ENCODE results near the gene TNNI2. TPM values are rescaled to one million over a fixed set of nuclear protein-coding genes. Genes with fewer than 3 reads are reported as not detected.
A peak's percentile ranks its signal among the peaks of the same experiment; 100 is the strongest.

Gene TNNI2
- total and polyA plus RNA-seq, 10 of the 15 experiments (the other 5 are each of a cell fraction or from before 2014, with no cell fraction given): 0.14 to 0.79 (median 0.37) TPM; not detected in 4

DNA sequence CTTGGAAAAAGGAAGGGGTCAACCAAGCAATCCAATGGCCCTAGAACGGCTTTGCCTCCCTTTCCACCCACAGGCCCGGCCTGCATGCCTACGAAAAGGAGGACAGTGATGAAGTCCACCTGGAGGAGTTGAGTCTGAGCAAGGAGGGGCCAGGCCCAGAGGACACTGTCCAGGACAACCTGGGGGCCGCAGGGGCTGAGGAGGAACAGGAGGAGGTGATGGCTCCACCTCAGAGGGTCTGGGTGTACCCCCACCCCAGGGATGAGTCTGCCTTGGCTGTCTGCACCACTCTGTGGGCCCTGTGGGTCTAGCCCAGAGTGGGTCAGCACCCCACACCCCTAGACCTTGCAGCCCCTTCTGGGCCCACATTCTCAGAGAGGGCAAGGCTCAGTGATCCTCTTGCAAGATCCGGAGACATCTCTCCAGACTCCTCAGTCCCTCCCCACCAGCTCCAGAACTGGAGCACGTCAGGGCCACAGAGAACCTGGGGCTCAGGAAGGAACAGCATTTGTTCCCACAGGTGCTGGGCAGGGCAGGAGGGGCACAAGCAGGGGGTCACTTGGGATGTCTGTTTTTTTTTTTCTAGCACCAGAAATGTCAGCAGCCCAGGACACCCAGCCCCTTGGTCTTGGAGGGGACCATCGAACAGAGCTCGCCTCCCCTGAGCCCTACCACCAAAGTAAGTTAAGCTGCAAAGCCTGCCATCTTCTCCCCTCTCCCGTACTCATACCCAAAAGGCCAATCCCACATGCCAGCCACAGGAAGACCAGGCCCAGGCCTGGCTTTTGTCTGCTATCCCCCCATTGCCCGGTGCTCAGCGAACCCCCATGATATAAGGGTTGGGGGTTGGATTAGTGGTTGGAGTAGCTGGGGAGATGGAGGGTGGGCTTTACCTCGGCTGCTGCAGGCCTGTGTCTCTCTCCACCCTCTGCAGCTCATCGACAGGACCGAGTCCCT lies 44.8 kb downstream of the TNNI2 start:
- no peak overlapping the region for H3K9ac ChIP-seq (ENCODE audit: control insufficient read depth, insufficient read depth, low read length)
- H3K4me3 ChIP-seq: no peak overlapping the region
- SMC1A ChIA-PET (ENCODE audit: uncharacterized antibody, unreplicated experiment): interaction anchor here (2.0 kb wide), 1 partner anchor 28 kb away, joined by 6 read pairs; no protein-coding TSS in a partner anchor
- no peaks in the 10 kb centered on the region; the same call in 1 of the 2 replicates for H3K4me1 ChIP-seq (ENCODE audit: control insufficient read depth, insufficient read depth, low read length)
- H3K4me2 ChIP-seq (ENCODE audit: control insufficient read depth, insufficient read depth): no peak overlapping the region
- no peak overlapping the region for H2AFZ ChIP-seq (ENCODE audit: control insufficient read depth, low read depth, low read length)
- in situ Hi-C loops (cut with MboI) (loop anchor here (5.0 kb wide), 1 partner anchor 34 kb away; the partner anchor contains the start of gene TNNT3), intact Hi-C loops (cut with micrococcal nuclease; ENCODE audit: unreplicated experiment) (loop anchor here (2.0 kb wide), 1 partner anchor 267 kb away; no protein-coding TSS in a partner anchor)
- H3K27ac ChIP-seq (ENCODE audit: control insufficient read depth, insufficient read depth): no peak overlapping the region
- peaks cover 31 to 54% of the 10 kb centered on the region in 2 experiments for H3K36me3 ChIP-seq (ENCODE audit: control insufficient read depth in 2 of 2, insufficient read depth in 2 of 2, low read length in 1 of 2)
- H3K79me2 ChIP-seq (ENCODE audit: control insufficient read depth, insufficient read depth, low read length): no peaks in the 10 kb centered on the region; the same call in 1 of the 2 replicates
- H3K9me3 ChIP-seq (replicated peaks; ENCODE audit: control insufficient read depth, insufficient read depth, low read length): no peaks in the 10 kb centered on the region
- POLR2A ChIA-PET: no interaction called here
- CTCF ChIA-PET: interaction anchor here (0.6 to 1.5 kb wide), 7 partner anchors 12 to 268 kb away, joined by 3 to 8 read pairs (median 5); no protein-coding TSS in a partner anchor
- 91% methylated on average over 14 of the region's 14 CpGs for WGBS (ENCODE audit: insufficient coverage, insufficient replicate concordance, low lambda C conversion rate, missing lambda C conversion rate)
- no peaks in the 10 kb centered on the region for H3K27me3 ChIP-seq (replicated peaks in 1 of 2; ENCODE audit: control insufficient read depth in 2 of 2, insufficient read depth in 2 of 2, low read length in 1 of 2)
- RAD21 ChIA-PET (ENCODE audit: unreplicated experiment): interaction anchor here (1.2 to 2.0 kb wide), 3 partner anchors 33 to 47 kb away, joined by 4 to 10 read pairs (median 8); partner anchors contain the start of gene TNNI2
- peak; percentile 9; the same call in 1 of the 2 replicates for TF ChIP-seq POLR2A (IDR thresholded peaks at IDR 0.05; ENCODE audit: low read depth, low read length)
- TF ChIP-seq KDM1A (IDR thresholded peaks at IDR 0.05; ENCODE audit: borderline replicate concordance): no peak
- H4K20me1 ChIP-seq (ENCODE audit: control insufficient read depth, insufficient read depth): peaks cover 5% of the 10 kb centered on the region; the same call in 1 of the 2 replicates
- ATAC-seq (no peak), DNase-seq (ENCODE audit: low read depth, low spot score) (no peak), FAIRE-seq (no peak)
- BruUV-seq (replicated peaks): no TSS peak

DNA sequence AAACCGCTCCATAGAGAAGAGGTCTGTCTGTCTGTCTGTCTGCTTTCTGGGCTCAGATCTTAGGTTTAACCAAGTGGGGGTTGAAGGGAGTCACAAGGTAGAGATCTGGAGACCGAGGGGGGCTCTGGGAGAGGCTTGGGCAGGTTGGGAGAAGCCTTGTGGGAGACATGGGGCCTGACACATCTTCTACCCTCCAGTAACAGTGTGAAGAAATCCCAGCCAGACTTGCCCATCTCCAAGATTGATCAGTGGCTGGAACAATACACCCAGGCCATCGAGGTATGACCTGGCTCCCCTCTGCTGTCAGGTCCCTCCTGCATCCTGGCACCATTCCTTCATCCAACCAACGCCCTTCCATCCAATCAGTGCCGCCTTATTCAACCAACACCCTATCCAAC lies 45.5 kb downstream of the TNNI2 start:
- ChIA-PET CTCF (interaction anchor here (0.6 kb wide), 1 partner anchor 115 kb away, joined by 3 read pairs; no protein-coding TSS in a partner anchor), SMC1A (ENCODE audit: uncharacterized antibody, unreplicated experiment) (no interaction called here), POLR2A (no interaction called here), RAD21 (ENCODE audit: unreplicated experiment) (no interaction called here)
- no peak for ATAC-seq
- 100% methylated on average over 5 of the region's 5 CpGs for WGBS (ENCODE audit: insufficient coverage, insufficient replicate concordance, low lambda C conversion rate, missing lambda C conversion rate)
- H3K4me1 ChIP-seq (ENCODE audit: control insufficient read depth, insufficient read depth, low read length): no peaks in the 10 kb centered on the region; the same call in 1 of the 2 replicates
- in situ Hi-C loops (cut with MboI) (loop anchor here (5.0 kb wide), 1 partner anchor 33 kb away; the partner anchor contains the start of gene TNNT3), intact Hi-C loops (cut with micrococcal nuclease; ENCODE audit: unreplicated experiment) (no loop called here)
- no peaks in the 10 kb centered on the region for H3K27me3 ChIP-seq (replicated peaks in 1 of 2; ENCODE audit: control insufficient read depth in 2 of 2, insufficient read depth in 2 of 2, low read length in 1 of 2)
- DNase-seq (ENCODE audit: low read depth, low spot score): no peak
- H3K4me3 ChIP-seq: no peak overlapping the region
- TF ChIP-seq SREBF2 (IDR thresholded peaks at IDR 0.05; ENCODE audit: low read length): no peak
- no peak for TF ChIP-seq HDGF (IDR thresholded peaks at IDR 0.05)
- TF ChIP-seq ASH2L (IDR thresholded peaks at IDR 0.05; ENCODE audit: borderline replicate concordance, low read depth): no peak
- TF ChIP-seq IRF4 (IDR thresholded peaks at IDR 0.05; ENCODE audit: low read depth, low read length): no peak
- TF ChIP-seq STAT1 (conservative IDR thresholded peaks at IDR 0.05): no peak
- no peak for TF ChIP-seq ZNF622 (IDR thresholded peaks at IDR 0.05)
- no peak for TF ChIP-seq SMAD1 (IDR thresholded peaks at IDR 0.05; ENCODE audit: low read depth, partially characterized antibody)
- TF ChIP-seq, protein P1, sequence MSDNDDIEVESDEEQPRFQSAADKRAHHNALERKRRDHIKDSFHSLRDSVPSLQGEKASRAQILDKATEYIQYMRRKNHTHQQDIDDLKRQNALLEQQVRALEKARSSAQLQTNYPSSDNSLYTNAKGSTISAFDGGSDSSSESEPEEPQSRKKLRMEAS (IDR thresholded peaks at IDR 0.05; ENCODE audit: low read depth, low read length): no peak
- no peak for TF ChIP-seq MEF2B (IDR thresholded peaks at IDR 0.05; ENCODE audit: partially characterized antibody, poor library complexity, severe bottlenecking)
- no peak for TF ChIP-seq RELA (IDR thresholded peaks at IDR 0.05; ENCODE audit: borderline replicate concordance, partially characterized antibody)
- H2AFZ ChIP-seq (ENCODE audit: control insufficient read depth, low read depth, low read length): no peak overlapping the region
- BruUV-seq (replicated peaks): no TSS peak
- H4K20me1 ChIP-seq (ENCODE audit: control insufficient read depth, insufficient read depth): peaks cover 5% of the 10 kb centered on the region; the same call in 1 of the 2 replicates
- no peak overlapping the region for H3K27ac ChIP-seq (ENCODE audit: control insufficient read depth, insufficient read depth)
- no peak for FAIRE-seq
- H3K9me3 ChIP-seq (replicated peaks; ENCODE audit: control insufficient read depth, insufficient read depth, low read length): no peaks in the 10 kb centered on the region
- H3K36me3 ChIP-seq (ENCODE audit: control insufficient read depth in 2 of 2, insufficient read depth in 2 of 2, low read length in 1 of 2): peaks cover 33 to 60% of the 10 kb centered on the region in 2 experiments
- no peak overlapping the region for H3K4me2 ChIP-seq (ENCODE audit: control insufficient read depth, insufficient read depth)
- H3K9ac ChIP-seq (ENCODE audit: control insufficient read depth, insufficient read depth, low read length): no peak overlapping the region
- no peaks in the 10 kb centered on the region; the same call in 1 of the 2 replicates for H3K79me2 ChIP-seq (ENCODE audit: control insufficient read depth, insufficient read depth, low read length)
